GM11168 (cell line): Measurements from ENCODE around the gene SERGEF.

ENCODE experiments used
- in situ Hi-C: fragments of 300-500 bp; cut with MboI; formaldehyde crosslinking; loops from one replicate; pipeline ENCODE4 v1.12.0; 2022; ENCODE audit warnings: low sequenced_read_pairs; ENCODE audit not compliant: unreplicated experiment

SERGEF gene

GRCh38 chr11:18012906-18013781, at the start of gene SERGEF:
TSS of gene SERGEF (minus strand) at chr11:18013047. CDS start at chr11:18013010, 37 bp downstream.
- in situ Hi-C loops, result no loop called here

GRCh38 chr11:18061351-18061750, 48.5 kb upstream of the SERGEF start:
- in situ Hi-C loops, result no loop called here

GRCh38 chr11:18056561-18057181, 43.8 kb upstream of the SERGEF start:
- in situ Hi-C loops, result no loop called here

GRCh38 chr11:18054511-18055103, 41.8 kb upstream of the SERGEF start:
- in situ Hi-C loops, result no loop called here

- in situ Hi-C loops, result no loop called here
These were observed 38.0 kb upstream of the SERGEF start for GRCh38 chr11:18050848-18051247.

GRCh38 chr11:18046116-18046777, 33.4 kb upstream of the SERGEF start, which contains the start of gene TPH1:
TSS of gene TPH1 (minus strand) at chr11:18046269. CDS start at chr11:18040762, 5,507 bp downstream.
- in situ Hi-C loops, result no loop called here

GRCh38 chr11:18036456-18036855, 23.6 kb upstream of the SERGEF start:
- in situ Hi-C loops, result no loop called here

GRCh38 chr11:18027475-18027874, 14.6 kb upstream of the SERGEF start:
- in situ Hi-C loops, result no loop called here

GRCh38 chr11:18022419-18022818, 9.6 kb upstream of the SERGEF start:
- in situ Hi-C loops, result no loop called here

GRCh38 chr11:18019650-18020049, 6.8 kb upstream of the SERGEF start:
- in situ Hi-C loops, result no loop called here

GRCh38 chr11:18016789-18017188, 3.9 kb upstream of the SERGEF start:
- in situ Hi-C loops, result no loop called here

- in situ Hi-C loops, result no loop called here
These were observed 2.0 kb upstream of the SERGEF start for GRCh38 chr11:18014876-18015275.

GRCh38 chr11:18013790-18014507, 1.1 kb upstream of the SERGEF start:
- in situ Hi-C loops, result no loop called here

- in situ Hi-C loops, result no loop called here
These were observed 533 bp downstream of the SERGEF start for GRCh38 chr11:18012122-18012905.

- in situ Hi-C loops, result no loop called here
These were observed 1.2 kb downstream of the SERGEF start for GRCh38 chr11:18011633-18012032.

- in situ Hi-C loops, result no loop called here
These were observed 1.8 kb downstream of the SERGEF start for GRCh38 chr11:18010977-18011586.

GRCh38 chr11:18010121-18010670, 2.7 kb downstream of the SERGEF start:
- in situ Hi-C loops, result no loop called here

GRCh38 chr11:18005376-18006129, 7.3 kb downstream of the SERGEF start:
- in situ Hi-C loops, result no loop called here
